ENCODE measurements around the gene RASSF4.

GRCh38 chr10:44958898-44959246 is 730 bp upstream of the RASSF4 start:
- TF ChIP-seq ZNF274 (IDR thresholded peaks at IDR 0.05; ENCODE audit: low read depth, low read length) (no peak), SUZ12 (IDR thresholded peaks at IDR 0.05; ENCODE audit: extremely low read depth, insufficient read depth, insufficient read length) (no peak), YY1 (IDR thresholded peaks at IDR 0.05; ENCODE audit: insufficient read depth, insufficient read length) (no peak)

All from NT2/D1 (cell line).